HG03457 (cell line): ENCODE results near the gene PPP3CA.

Experiments
- ATAC-seq: cut with Tn5 transposase; IDR thresholded peaks from one replicate; pipeline ENCODE4 v1.9.1; 2021; ENCODE audit warnings: moderate number of reproducible peaks; ENCODE audit not compliant: unreplicated experiment

The PPP3CA gene

GRCh38 chr4:101332424-101332823 is 14.9 kb downstream of the PPP3CA start:
- ATAC-seq, result no peak

- ATAC-seq, result no peak
Measured at GRCh38 chr4:101331017-101331416, 16.3 kb downstream of the PPP3CA start.

GRCh38 chr4:101329592-101329991 is 17.7 kb downstream of the PPP3CA start:
- no peak for ATAC-seq

- ATAC-seq, result peak; percentile 81
Measured at GRCh38 chr4:101328063-101328602, 19.2 kb downstream of the PPP3CA start.

- ATAC-seq, result no peak
Measured at GRCh38 chr4:101326576-101326975, 20.8 kb downstream of the PPP3CA start.

GRCh38 chr4:101322743-101323142 is 24.6 kb downstream of the PPP3CA start:
- ATAC-seq, result no peak

GRCh38 chr4:101321481-101322042 is 25.8 kb downstream of the PPP3CA start:
- no peak for ATAC-seq

GRCh38 chr4:101315786-101316185 is 31.5 kb downstream of the PPP3CA start:
- ATAC-seq, result no peak

GRCh38 chr4:101315041-101315440 is 32.3 kb downstream of the PPP3CA start:
- ATAC-seq, result no peak

GRCh38 chr4:101309925-101310324 is 37.4 kb downstream of the PPP3CA start:
- ATAC-seq, result no peak

- no peak for ATAC-seq
Measured at GRCh38 chr4:101307899-101308298, 39.4 kb downstream of the PPP3CA start.

- ATAC-seq, result no peak
Measured at GRCh38 chr4:101306764-101307615, 40.3 kb downstream of the PPP3CA start.

GRCh38 chr4:101306225-101306624 is 41.1 kb downstream of the PPP3CA start:
- peak; percentile 77 for ATAC-seq

GRCh38 chr4:101304916-101305315 is 42.4 kb downstream of the PPP3CA start:
- ATAC-seq, result no peak

GRCh38 chr4:101299899-101300540 is 47.3 kb downstream of the PPP3CA start:
- no peak for ATAC-seq

GRCh38 chr4:101299021-101299420 is 48.3 kb downstream of the PPP3CA start:
- no peak for ATAC-seq

- no peak for ATAC-seq
Measured at GRCh38 chr4:101295691-101296090, 51.6 kb downstream of the PPP3CA start.

GRCh38 chr4:101294597-101294996 is 52.7 kb downstream of the PPP3CA start:
- no peak for ATAC-seq

GRCh38 chr4:101292901-101293300 is 54.4 kb downstream of the PPP3CA start:
- ATAC-seq, result no peak

- ATAC-seq, result no peak
Measured at GRCh38 chr4:101292214-101292613, 55.1 kb downstream of the PPP3CA start.

- no peak for ATAC-seq
Measured at GRCh38 chr4:101291198-101291597, 56.1 kb downstream of the PPP3CA start.

- no peak for ATAC-seq
Measured at GRCh38 chr4:101290654-101291053, 56.7 kb downstream of the PPP3CA start.
